Nephron progenitor cell (in vitro differentiated cells): Measurements from ENCODE around the gene PLD6.

ENCODE experiments used
- DNase-seq: peaks from one replicate; pipeline ENCODE4 v3.0.0; 2021
- H3K27ac Mint-ChIP-seq: 2 replicates; pipeline ENCODE4 v1.8.0; 2021; ENCODE audit warnings: mild to moderate bottlenecking, moderate library complexity, mixed read lengths
- H3K27me3 Mint-ChIP-seq: 2 replicates; pipeline ENCODE4 v1.8.0; 2021; ENCODE audit warnings: mild to moderate bottlenecking, low read depth, mixed read lengths; ENCODE audit not compliant: poor library complexity
- H3K36me3 Mint-ChIP-seq: 2 replicates; pipeline ENCODE4 v1.8.0; 2021; ENCODE audit warnings: low read depth, mixed read lengths
- H3K4me1 Mint-ChIP-seq: 2 replicates; pipeline ENCODE4 v1.8.0; 2021; ENCODE audit warnings: mixed read lengths
- H3K4me3 Mint-ChIP-seq: 2 replicates; pipeline ENCODE4 v1.8.0; 2021; ENCODE audit warnings: mild to moderate bottlenecking, moderate library complexity, mixed read lengths
- H3K9me3 Mint-ChIP-seq: 2 replicates; pipeline ENCODE4 v1.8.0; 2021; ENCODE audit warnings: mild to moderate bottlenecking, moderate library complexity, mixed read lengths
- CTCF ChIP-seq: fragments of 200-600 bp; sonication (generic); IDR thresholded peaks from 2 replicates; pipeline ENCODE4 v1.5.0; 2021; ENCODE audit warnings: antibody characterized with exemption

PLD6 gene

GRCh38 chr17:17228521-17229279 is 22.6 kb upstream of the PLD6 start:
- Mint-ChIP-seq H3K9me3 (no peaks in the 10 kb centered on the region), H3K4me3 (no peak overlapping the region), H3K36me3 (peaks cover 41% of the 10 kb centered on the region), H3K27me3 (peaks cover 3% of the 10 kb centered on the region), H3K27ac (peak overlapping the region; percentile 71), H3K4me1 (peaks cover 16% of the 10 kb centered on the region)
- no peak for DNase-seq
- TF ChIP-seq CTCF, result no peak

GRCh38 chr17:17227608-17228520 is 21.7 kb upstream of the PLD6 start:
- Mint-ChIP-seq H3K36me3 (peaks cover 48% of the 10 kb centered on the region), H3K27me3 (peaks cover 3% of the 10 kb centered on the region), H3K9me3 (no peaks in the 10 kb centered on the region), H3K4me1 (peaks cover 14% of the 10 kb centered on the region), H3K27ac (no peak overlapping the region), H3K4me3 (no peak overlapping the region)
- no peak for DNase-seq
- TF ChIP-seq CTCF, result no peak

- no peak for TF ChIP-seq CTCF
- no peak for DNase-seq
- Mint-ChIP-seq H3K27me3 (peaks cover 3% of the 10 kb centered on the region), H3K4me3 (no peak overlapping the region), H3K4me1 (peaks cover 2% of the 10 kb centered on the region), H3K27ac (no peak overlapping the region), H3K36me3 (peaks cover 55% of the 10 kb centered on the region), H3K9me3 (no peaks in the 10 kb centered on the region)
Observed at GRCh38 chr17:17226451-17227265, 20.5 kb upstream of the PLD6 start.

GRCh38 chr17:17225901-17226300 is 19.8 kb upstream of the PLD6 start:
- Mint-ChIP-seq H3K27ac (no peak overlapping the region), H3K4me3 (no peak overlapping the region), H3K36me3 (peaks cover 57% of the 10 kb centered on the region), H3K4me1 (no peaks in the 10 kb centered on the region), H3K27me3 (peaks cover 3% of the 10 kb centered on the region), H3K9me3 (no peaks in the 10 kb centered on the region)
- no peak for DNase-seq
- no peak for TF ChIP-seq CTCF

- Mint-ChIP-seq H3K27me3 (peaks cover 3% of the 10 kb centered on the region), H3K4me1 (no peaks in the 10 kb centered on the region), H3K4me3 (no peak overlapping the region), H3K9me3 (no peaks in the 10 kb centered on the region), H3K36me3 (peaks cover 54% of the 10 kb centered on the region), H3K27ac (no peak overlapping the region)
- no peak for TF ChIP-seq CTCF
- no peak for DNase-seq
Observed at GRCh38 chr17:17224137-17224536, 18.0 kb upstream of the PLD6 start.
